ENCODE data around the gene CCL14.

DNA sequence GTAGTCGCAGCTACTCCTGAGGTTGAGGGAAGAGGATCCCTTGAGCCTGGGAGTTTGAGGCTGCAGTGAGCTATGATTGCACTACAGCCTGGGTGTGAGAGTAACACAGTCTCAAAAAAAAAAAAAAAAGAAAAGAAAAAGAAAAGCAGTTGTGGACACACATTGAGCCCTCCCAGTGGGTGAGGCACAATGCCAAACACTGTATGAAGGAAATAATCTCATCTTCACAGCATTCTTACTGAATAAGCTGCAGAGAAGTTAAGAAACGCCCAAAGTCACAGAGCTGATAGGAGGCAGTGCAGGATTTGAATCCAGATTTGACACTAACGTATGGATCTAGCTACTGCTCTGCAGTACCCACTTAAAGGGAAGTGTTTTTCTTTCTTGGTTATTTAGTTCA lies 37.1 kb downstream of the CCL14 start:
- TF ChIP-seq JUND (IDR thresholded peaks at IDR 0.05) (no peak), TAF1 (conservative IDR thresholded peaks at IDR 0.05) (no peak), SP1 (IDR thresholded peaks at IDR 0.05) (no peak), GABPA (IDR thresholded peaks at IDR 0.05 in 1 of 2, conservative IDR thresholded peaks at IDR 0.05 in 1 of 2) (no peak), RAD21 (IDR thresholded peaks at IDR 0.05) (no peak), YY1 (IDR thresholded peaks at IDR 0.05) (no peak)
- TF ChIP-seq, protein P1, sequence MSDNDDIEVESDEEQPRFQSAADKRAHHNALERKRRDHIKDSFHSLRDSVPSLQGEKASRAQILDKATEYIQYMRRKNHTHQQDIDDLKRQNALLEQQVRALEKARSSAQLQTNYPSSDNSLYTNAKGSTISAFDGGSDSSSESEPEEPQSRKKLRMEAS (IDR thresholded peaks at IDR 0.05) = no peak
- TF ChIP-seq, protein P2, sequence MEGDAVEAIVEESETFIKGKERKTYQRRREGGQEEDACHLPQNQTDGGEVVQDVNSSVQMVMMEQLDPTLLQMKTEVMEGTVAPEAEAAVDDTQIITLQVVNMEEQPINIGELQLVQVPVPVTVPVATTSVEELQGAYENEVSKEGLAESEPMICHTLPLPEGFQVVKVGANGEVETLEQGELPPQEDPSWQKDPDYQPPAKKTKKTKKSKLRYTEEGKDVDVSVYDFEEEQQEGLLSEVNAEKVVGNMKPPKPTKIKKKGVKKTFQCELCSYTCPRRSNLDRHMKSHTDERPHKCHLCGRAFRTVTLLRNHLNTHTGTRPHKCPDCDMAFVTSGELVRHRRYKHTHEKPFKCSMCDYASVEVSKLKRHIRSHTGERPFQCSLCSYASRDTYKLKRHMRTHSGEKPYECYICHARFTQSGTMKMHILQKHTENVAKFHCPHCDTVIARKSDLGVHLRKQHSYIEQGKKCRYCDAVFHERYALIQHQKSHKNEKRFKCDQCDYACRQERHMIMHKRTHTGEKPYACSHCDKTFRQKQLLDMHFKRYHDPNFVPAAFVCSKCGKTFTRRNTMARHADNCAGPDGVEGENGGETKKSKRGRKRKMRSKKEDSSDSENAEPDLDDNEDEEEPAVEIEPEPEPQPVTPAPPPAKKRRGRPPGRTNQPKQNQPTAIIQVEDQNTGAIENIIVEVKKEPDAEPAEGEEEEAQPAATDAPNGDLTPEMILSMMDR (IDR thresholded peaks at IDR 0.05; ENCODE audit: low read depth, low read length, missing input control) = no peak
- TF ChIP-seq, protein P3, sequence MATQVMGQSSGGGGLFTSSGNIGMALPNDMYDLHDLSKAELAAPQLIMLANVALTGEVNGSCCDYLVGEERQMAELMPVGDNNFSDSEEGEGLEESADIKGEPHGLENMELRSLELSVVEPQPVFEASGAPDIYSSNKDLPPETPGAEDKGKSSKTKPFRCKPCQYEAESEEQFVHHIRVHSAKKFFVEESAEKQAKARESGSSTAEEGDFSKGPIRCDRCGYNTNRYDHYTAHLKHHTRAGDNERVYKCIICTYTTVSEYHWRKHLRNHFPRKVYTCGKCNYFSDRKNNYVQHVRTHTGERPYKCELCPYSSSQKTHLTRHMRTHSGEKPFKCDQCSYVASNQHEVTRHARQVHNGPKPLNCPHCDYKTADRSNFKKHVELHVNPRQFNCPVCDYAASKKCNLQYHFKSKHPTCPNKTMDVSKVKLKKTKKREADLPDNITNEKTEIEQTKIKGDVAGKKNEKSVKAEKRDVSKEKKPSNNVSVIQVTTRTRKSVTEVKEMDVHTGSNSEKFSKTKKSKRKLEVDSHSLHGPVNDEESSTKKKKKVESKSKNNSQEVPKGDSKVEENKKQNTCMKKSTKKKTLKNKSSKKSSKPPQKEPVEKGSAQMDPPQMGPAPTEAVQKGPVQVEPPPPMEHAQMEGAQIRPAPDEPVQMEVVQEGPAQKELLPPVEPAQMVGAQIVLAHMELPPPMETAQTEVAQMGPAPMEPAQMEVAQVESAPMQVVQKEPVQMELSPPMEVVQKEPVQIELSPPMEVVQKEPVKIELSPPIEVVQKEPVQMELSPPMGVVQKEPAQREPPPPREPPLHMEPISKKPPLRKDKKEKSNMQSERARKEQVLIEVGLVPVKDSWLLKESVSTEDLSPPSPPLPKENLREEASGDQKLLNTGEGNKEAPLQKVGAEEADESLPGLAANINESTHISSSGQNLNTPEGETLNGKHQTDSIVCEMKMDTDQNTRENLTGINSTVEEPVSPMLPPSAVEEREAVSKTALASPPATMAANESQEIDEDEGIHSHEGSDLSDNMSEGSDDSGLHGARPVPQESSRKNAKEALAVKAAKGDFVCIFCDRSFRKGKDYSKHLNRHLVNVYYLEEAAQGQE (IDR thresholded peaks at IDR 0.05) = no peak
- TF ChIP-seq, protein P4, sequence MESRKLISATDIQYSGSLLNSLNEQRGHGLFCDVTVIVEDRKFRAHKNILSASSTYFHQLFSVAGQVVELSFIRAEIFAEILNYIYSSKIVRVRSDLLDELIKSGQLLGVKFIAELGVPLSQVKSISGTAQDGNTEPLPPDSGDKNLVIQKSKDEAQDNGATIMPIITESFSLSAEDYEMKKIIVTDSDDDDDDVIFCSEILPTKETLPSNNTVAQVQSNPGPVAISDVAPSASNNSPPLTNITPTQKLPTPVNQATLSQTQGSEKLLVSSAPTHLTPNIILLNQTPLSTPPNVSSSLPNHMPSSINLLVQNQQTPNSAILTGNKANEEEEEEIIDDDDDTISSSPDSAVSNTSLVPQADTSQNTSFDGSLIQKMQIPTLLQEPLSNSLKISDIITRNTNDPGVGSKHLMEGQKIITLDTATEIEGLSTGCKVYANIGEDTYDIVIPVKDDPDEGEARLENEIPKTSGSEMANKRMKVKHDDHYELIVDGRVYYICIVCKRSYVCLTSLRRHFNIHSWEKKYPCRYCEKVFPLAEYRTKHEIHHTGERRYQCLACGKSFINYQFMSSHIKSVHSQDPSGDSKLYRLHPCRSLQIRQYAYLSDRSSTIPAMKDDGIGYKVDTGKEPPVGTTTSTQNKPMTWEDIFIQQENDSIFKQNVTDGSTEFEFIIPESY (IDR thresholded peaks at IDR 0.05) = no peak

Data from liver (tissue), 3 donors.